K562 (cell line): ENCODE results near the gene CTNNB1. TPM values are rescaled to one million over a fixed set of nuclear protein-coding genes. Genes with fewer than 3 reads are reported as not detected.

ENCODE experiments used
- ATAC-seq: fragments of 200-7000 bp; cut with Tn5 transposase; 3 replicates; pipeline ENCODE4 v1.9.1; 2020; ENCODE audit warnings: moderate library complexity
- BruUV-seq: library from RNA; stranded (reverse); fragments of 400-500 nt; replicated peaks from 2 replicates; lab custom pipeline; 2021; lab: Mats Ljungman, UMichigan
- CTCF ChIA-PET: fragments of 300-600 bp; formaldehyde crosslinking; extraction: SDS; loops from one replicate; lab custom pipeline; 2021; ENCODE audit warnings: low intra/inter-chr PET ratio; lab: Yijun Ruan, JAX
- POLR2A ChIA-PET: fragments of 300-600, 350-650 bp; sonication (Branson Sonifier 250); formaldehyde crosslinking; extraction: SDS; loops from one replicate; lab custom pipeline; 2021; ENCODE audit warnings: antibody characterized with exemption, inconsistent platforms; lab: Yijun Ruan, JAX
- DNase-seq, 4 experiments: peaks; one replicate each; pipeline versions ENCODE4 v3.0.0 to v3.0.0-alpha.2; 2011 to 2018; ENCODE audit warnings: low spot score in 3 of 4, mixed read lengths in 3 of 4; ENCODE audit errors: extremely low read depth in 1 of 4
- FAIRE-seq: peaks from 2 replicates; lab custom pipeline; 2011; peaks lifted over from hg19 to GRCh38; lab: Jason Lieb, UNC
- H2AFZ ChIP-seq: 2 replicates; pipeline ENCODE4 v1.6.0; 2011; ENCODE audit warnings: low read depth, low read length, control low read depth, inconsistent platforms
- H3K27ac ChIP-seq: fragments of 200-600 bp; 3 replicates; pipeline ENCODE4 v1.8.0; 2011; ENCODE audit warnings: low read depth, mild to moderate bottlenecking, control low read depth, inconsistent platforms, low read length, moderate library complexity, mixed read lengths; ENCODE audit errors: extremely low read depth
- H3K27me3 ChIP-seq, 2 experiments: fragments of 300-600 bp in 1 of 2; 2 replicates in 1 of 2; 3 replicates in 1 of 2; pipeline versions ENCODE4 v1.6.0 to v1.8.0; 2011; ENCODE audit warnings: inconsistent platforms in 2 of 2, low read length in 2 of 2, mild to moderate bottlenecking in 1 of 2, mixed read lengths in 1 of 2, moderate library complexity in 1 of 2; ENCODE audit not compliant: control insufficient read depth in 2 of 2, insufficient read depth in 2 of 2
- H3K36me3 ChIP-seq: fragments of 300-600 bp; 3 replicates; pipeline ENCODE4 v1.8.0; 2011; ENCODE audit warnings: mild to moderate bottlenecking, low read length, inconsistent platforms; ENCODE audit not compliant: control insufficient read depth, insufficient read depth
- H3K4me1 ChIP-seq, 2 experiments: fragments of 200-600 bp in 1 of 2; replicated peaks in 1 of 2; 2 replicates in 1 of 2; 3 replicates in 1 of 2; pipeline versions ENCODE4 v1.5.1 to v1.8.0; 2011; ENCODE audit warnings: inconsistent platforms in 2 of 2, low read length in 2 of 2, mild to moderate bottlenecking in 1 of 2, mixed read lengths in 1 of 2, moderate library complexity in 1 of 2; ENCODE audit not compliant: control insufficient read depth in 2 of 2, insufficient read depth in 2 of 2
- H3K4me2 ChIP-seq: 2 replicates; pipeline ENCODE4 v1.6.1; 2011; ENCODE audit warnings: low read length, control low read depth, inconsistent platforms, mixed read lengths; ENCODE audit not compliant: insufficient read depth
- H3K4me3 ChIP-seq: fragments of 200-600 bp; sonication (generic), shearing (Covaris generic); 2 replicates; pipeline ENCODE4 v1.5.1; 2016; ENCODE audit warnings: control low read depth, inconsistent platforms
- H3K79me2 ChIP-seq: fragments of 200-600 bp; 3 replicates; pipeline ENCODE4 v1.8.0; 2011; ENCODE audit warnings: low read length, inconsistent platforms; ENCODE audit not compliant: control insufficient read depth, insufficient read depth
- H3K9ac ChIP-seq, 2 experiments: 2 replicates each; pipeline versions ENCODE4 v1.6.0 to v1.6.1; 2011; ENCODE audit warnings: low read depth in 2 of 2, low read length in 2 of 2, control low read depth in 1 of 2, inconsistent platforms in 1 of 2, mild to moderate bottlenecking in 1 of 2, mixed read lengths in 1 of 2; ENCODE audit not compliant: insufficient read depth in 1 of 2
- H3K9me1 ChIP-seq: one replicate; pipeline ENCODE4 v1.6.0; 2011; ENCODE audit warnings: inconsistent platforms, mild to moderate bottlenecking, low read length, moderate library complexity; ENCODE audit not compliant: control insufficient read depth, insufficient read depth
- H3K9me3 ChIP-seq: replicated peaks from 2 replicates; pipeline ENCODE4 v1.5.1; 2011; ENCODE audit warnings: low read depth, low read length, inconsistent platforms; ENCODE audit not compliant: control insufficient read depth, insufficient read depth
- H4K20me1 ChIP-seq: replicated peaks from 2 replicates; pipeline ENCODE4 v1.6.1; 2011; ENCODE audit warnings: low read length, inconsistent platforms, mixed read lengths; ENCODE audit not compliant: control insufficient read depth, insufficient read depth
- EWSR1 ChIP-seq: fragments of 450-650 bp; IDR thresholded peaks from 2 replicates; pipeline ENCODE4 v1.6.1; 2018; ENCODE audit warnings: borderline replicate concordance, mild to moderate bottlenecking, low read depth, moderate library complexity; ENCODE audit not compliant: partially characterized antibody
- FOSL1 ChIP-seq: fragments of 200-800 bp; sonication (Bioruptor generic); conservative IDR thresholded peaks from 2 replicates; pipeline ENCODE4 v1.6.1; 2016; ENCODE audit warnings: missing genetic modification characterization, missing compliant biosample characterization
- SLC30A9 ChIP-seq: fragments of 250-450 bp; sonication (Bioruptor Pico); IDR thresholded peaks from 2 replicates; pipeline ENCODE4 v1.8.0; 2022; ENCODE audit warnings: mild to moderate bottlenecking, moderate library complexity
- ZBTB5 ChIP-seq: fragments of 450-650 bp; IDR thresholded peaks from 2 replicates; pipeline ENCODE4 v1.6.1; 2017; ENCODE audit warnings: antibody characterized with exemption
- ZNF212 ChIP-seq: fragments of 450-650 bp; formaldehyde crosslinking; IDR thresholded peaks from 2 replicates; pipeline ENCODE4 v1.4.0; 2020; ENCODE audit warnings: mild to moderate bottlenecking
- ZNF639 ChIP-seq, 2 experiments: fragments of 200-800 bp in 1 of 2; sonication (Bioruptor generic) in 1 of 2; sonication (generic) in 1 of 2; formaldehyde crosslinking in 1 of 2; IDR thresholded peaks in 1 of 2; conservative IDR thresholded peaks in 1 of 2; 2 replicates each; pipeline versions ENCODE4 v1.5.0 to v1.6.1; 2016 to 2020; ENCODE audit warnings: missing compliant biosample characterization in 1 of 2, missing genetic modification characterization in 1 of 2, missing genetic modification reagents in 1 of 2
- WGBS: fragments of 100-300 bp; shearing (Covaris generic); methylation state at CpG from one replicate; pipeline ENCODE4 v1.1.6; 2016; ENCODE audit warnings: low coverage, mixed read lengths; ENCODE audit not compliant: insufficient coverage; ENCODE audit errors: missing lambda C conversion rate; 5-methylcytosine and 5-hydroxymethylcytosine counted together
- in situ Hi-C: fragments of 300-500 bp; cut with MboI; formaldehyde crosslinking; loops from 4 replicates; pipeline ENCODE4 v1.15.0; 2018; ENCODE audit warnings: inconsistent platforms, mixed read lengths
- intact Hi-C: fragments of 100-400 bp; cut with micrococcal nuclease; formaldehyde crosslinking; loops from 2 replicates; pipeline ENCODE4 v1.14.2; 2022
- polyA plus RNA-seq, 8 experiments: library from polyadenylated mRNA; depleted of rRNA in 4 of 8; stranded (reverse) in 5 of 8; unstranded in 3 of 8; fragments of >200 nt; fragmentation: Nextera tagmentation in 2 of 8; fragmentation: Illumina TruSeq in 1 of 8; extraction: Ambion mirVana in 2 of 8; extraction: Trizol in 1 of 8; gene quantifications; 2 replicates each; pipeline versions ENCODE4 v1.2.1 to v1.2.3, GENCODE V29; 2011 to 2014; ENCODE audit warnings: inconsistent platforms in 1 of 8, missing spikeins in 1 of 8
- total RNA-seq, 7 experiments: library from RNA; depleted of rRNA in 6 of 7; stranded (reverse); fragments of >200 nt in 6 of 7; fragmentation: Illumina TruSeq in 2 of 7; extraction: Trizol in 2 of 7; gene quantifications; 2 replicates each; pipeline versions ENCODE4 v1.2.1 to v1.2.3, GENCODE V29; 2011 to 2021; ENCODE audit warnings: low replicate concordance in 1 of 7

The CTNNB1 gene
- total and polyA plus RNA-seq, 9 of the 15 experiments (the other 6 are each of a cell fraction or from before 2014, with no cell fraction given) = 44.3 to 193 (median 154) TPM

GRCh38 chr3:41259449-41260062 is 60.3 kb downstream of the CTNNB1 start (continued):
- no peak for TF ChIP-seq FOSL1 (tag)
- TF ChIP-seq SLC30A9 (CRISPR knock-in tag) = no peak
- no peak for TF ChIP-seq ZNF639 (CRISPR knock-in tag; conservative IDR thresholded peaks at IDR 0.05 in 1 of 2, IDR thresholded peaks at IDR 0.05 in 1 of 2)
- TF ChIP-seq EWSR1 = no peak
- TF ChIP-seq ZNF212 (CRISPR knock-in tag) = no peak

DNA sequence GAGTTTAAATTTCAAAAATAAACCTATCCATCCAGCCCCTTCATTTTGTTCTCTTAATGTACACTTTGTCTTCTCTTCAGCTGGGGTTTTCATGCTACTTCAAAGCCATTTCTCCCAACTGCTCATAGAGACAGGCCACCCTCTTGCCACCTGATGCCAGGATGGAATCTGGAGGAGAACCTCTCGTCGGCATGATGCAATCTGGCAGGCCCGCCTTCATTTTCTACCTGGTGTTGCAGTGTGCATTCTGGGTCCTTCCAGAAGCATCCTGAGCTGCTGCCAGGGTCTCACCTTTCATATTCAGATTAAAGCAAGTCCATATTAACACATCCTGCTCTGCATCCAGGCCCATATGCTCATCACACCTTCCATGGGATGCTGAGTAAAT is 60.8 kb downstream of the CTNNB1 start:
- Histone ChIP-seq H3K27me3 (peaks cover 16 to 25% of the 10 kb centered on the region in 2 experiments; a peak in 4 of 5 replicates), H3K4me1 (0 out of 5 replicates have a peak, but pooled peaks cover 0 to 2% of the 10 kb centered on the region in 2 experiments), H3K4me3 (no peak overlapping the region), H3K9me3 (no peaks in the 10 kb centered on the region), H3K9me1 (no peaks in the 10 kb centered on the region), H3K4me2 (no peak overlapping the region), H2AFZ (no peak overlapping the region), H3K9ac (no peak overlapping the region), H3K36me3 (no peaks in the 10 kb centered on the region), H3K27ac (no peak overlapping the region), H3K79me2 (no peaks in the 10 kb centered on the region), H4K20me1 (no peaks in the 10 kb centered on the region)
- 4% methylated on average over 3 of the region's 3 CpGs for WGBS
- BruUV-seq = no TSS peak
- no peak for TF ChIP-seq ZBTB5
- DNase-seq (no peak), FAIRE-seq (no peak), ATAC-seq (no peak)
- CTCF ChIA-PET = no interaction called here
- POLR2A ChIA-PET = no interaction called here
- in situ Hi-C loops (no loop called here), intact Hi-C loops (no loop called here)
